C4-2B (cell line): ENCODE data around the gene GAST.

Experiments
- CTCF ChIP-seq: fragments of 450-650 bp; conservative IDR thresholded peaks from 2 replicates; pipeline ENCODE4 v1.5.1; 2017; ENCODE audit warnings: mild to moderate bottlenecking
- ZFX ChIP-seq: fragments of 450-650 bp; IDR thresholded peaks from 2 replicates; pipeline ENCODE4 v1.6.1; 2017

GRCh38 chr17:41697122-41697962 lies 14.8 kb upstream of the GAST start:
- TF ChIP-seq CTCF (no peak), ZFX (no peak)
